ENCODE results near the gene PDXP.

The PDXP gene

DNA sequence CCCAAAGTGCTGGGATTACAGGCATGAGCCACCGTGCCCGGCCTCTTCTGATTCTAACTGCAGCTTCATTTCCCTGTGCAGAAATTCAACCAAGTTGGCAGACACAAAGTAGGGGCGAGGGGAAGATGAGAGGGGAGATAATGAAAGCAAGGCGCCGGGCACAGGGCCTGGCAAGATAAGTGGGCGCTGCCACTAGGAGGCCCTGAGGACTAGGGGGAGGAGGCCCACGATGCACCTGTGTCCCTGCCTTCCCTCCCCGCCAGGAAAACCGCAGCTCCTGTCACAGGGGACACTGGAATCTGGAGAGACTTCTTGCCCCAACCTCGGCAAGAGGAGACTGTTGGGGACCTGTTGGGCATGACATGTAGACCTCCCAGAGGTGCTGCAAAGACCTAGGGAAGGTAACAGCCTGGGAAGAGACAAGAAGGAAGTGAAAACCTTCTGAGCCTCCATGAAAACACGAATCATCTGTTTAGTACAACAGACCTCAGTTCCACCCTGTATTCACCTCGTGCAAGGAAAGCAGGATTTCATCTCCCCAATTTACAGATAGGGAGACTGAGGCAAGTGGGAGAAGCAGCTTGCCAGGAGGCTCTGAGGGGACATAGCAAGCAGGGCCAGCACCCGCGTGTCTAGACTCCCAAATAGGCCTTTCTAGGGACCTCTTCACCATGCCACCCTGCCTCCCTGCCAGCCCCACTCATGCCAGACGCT, 13.8 kb downstream of the PDXP start:
- FAIRE-seq (peak; percentile 47), DNase-seq (ENCODE audit: insufficient read length, low spot score) (no peak)

DNA sequence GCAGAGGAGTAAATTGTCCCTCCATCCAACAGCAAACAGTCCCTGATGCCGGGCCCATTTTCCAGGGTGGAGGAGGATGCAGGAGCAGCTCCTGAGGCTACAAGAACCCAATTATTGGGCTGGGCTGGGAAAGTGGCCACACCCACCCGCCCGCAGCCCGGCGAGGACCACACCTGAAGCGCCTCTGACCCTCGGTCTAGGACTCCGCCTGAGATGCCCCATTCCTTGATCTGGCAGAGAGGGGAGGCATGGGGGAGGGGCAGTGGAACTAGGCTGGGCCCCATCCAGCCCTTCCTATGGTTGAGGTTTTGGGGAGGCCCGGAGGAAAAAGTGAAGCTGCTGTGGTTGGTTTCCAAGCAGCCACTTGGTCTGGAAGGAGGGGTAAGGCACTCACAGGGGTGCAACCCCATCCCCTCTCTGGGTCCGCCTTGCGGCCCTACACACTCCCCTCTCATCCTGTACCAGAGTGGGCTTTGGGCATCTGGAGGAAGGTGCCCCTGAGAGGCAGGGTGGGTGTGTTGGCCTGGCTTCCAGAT, 14.5 kb downstream of the PDXP start:
- no peak for FAIRE-seq

DNA sequence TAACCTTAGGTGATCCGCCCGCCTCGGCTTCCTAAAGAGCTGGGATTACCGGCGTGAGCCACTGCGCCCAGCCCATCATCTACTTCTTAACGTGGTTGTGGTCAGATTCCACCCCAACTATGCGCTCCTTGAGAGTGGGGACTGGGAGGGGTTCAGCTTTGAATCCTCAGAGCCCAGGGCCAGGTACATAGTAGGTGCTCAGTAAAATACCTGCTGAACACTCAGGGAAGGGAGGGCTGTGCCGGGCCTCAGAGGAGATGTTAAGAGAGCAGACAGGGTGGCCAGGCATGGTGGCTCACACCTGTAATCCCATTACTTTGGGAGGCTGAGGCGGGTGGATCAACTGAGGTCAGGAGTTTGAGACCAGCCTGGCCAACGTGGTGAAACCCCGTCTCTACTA, 15.7 kb downstream of the PDXP start:
- FAIRE-seq = no peak

More for the DNA sequence above, 14.5 kb downstream of the PDXP start:
- DNase-seq (ENCODE audit: insufficient read length, low spot score) = no peak

DNA sequence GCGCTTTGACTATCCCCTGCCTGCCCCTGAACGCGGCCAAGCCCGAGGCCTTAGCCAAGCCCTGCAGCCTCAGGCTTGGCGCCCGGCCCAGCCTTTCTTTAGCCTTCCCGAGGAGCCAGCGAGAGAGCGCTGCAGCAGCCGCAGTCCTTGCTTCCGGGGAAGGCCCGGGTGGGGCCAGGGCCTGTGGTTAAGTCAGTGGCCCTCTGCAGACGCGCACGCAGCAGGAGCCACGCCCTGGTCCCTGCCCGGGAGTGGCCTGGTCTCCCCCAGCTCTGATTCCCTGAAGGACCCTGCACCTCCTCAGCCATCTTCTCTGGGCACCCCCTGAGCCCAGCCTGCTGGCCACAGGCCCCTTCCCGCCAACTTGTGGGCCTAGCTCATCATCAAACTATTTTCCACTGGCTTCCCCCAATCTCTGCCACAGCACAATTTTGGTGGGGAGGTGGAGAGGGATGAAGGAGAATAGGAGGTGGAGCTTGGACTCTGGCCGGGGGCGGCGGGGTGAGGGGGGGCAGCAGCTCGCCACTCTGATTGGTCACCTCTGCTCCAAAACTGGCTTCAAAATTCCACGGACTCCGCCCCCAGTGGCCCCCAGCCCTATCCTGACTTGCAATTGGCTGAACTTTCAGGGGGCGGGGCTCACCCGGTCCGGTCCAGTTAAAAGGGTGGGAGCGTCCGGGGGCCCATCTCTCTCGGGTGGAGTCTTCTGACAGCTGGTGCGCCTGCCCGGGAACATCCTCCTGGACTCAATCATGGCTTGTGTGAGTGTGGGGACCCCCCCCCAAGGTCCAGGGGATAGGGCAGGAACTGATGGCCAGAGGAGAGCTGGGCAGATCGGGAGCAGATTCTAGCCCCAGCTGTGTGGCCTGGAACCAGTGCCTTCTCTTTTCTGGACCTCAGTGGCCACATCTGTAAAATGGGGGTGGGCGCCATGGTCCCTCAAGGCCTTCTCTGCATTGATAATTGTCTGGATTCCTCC, 16.7 kb downstream of the PDXP start, which contains the start of gene LGALS1:
Gene LGALS1, plus strand, starts transcription at position 686 of the 979 bp plus-strand sequence. Its CDS starts 67 bp downstream, at position 753.
- DNase-seq (ENCODE audit: insufficient read length, low spot score) (peak; percentile 80), FAIRE-seq (peak; percentile 93)

More for the DNA sequence above, 15.7 kb downstream of the PDXP start:
- no peak for DNase-seq (ENCODE audit: insufficient read length, low spot score)

DNA sequence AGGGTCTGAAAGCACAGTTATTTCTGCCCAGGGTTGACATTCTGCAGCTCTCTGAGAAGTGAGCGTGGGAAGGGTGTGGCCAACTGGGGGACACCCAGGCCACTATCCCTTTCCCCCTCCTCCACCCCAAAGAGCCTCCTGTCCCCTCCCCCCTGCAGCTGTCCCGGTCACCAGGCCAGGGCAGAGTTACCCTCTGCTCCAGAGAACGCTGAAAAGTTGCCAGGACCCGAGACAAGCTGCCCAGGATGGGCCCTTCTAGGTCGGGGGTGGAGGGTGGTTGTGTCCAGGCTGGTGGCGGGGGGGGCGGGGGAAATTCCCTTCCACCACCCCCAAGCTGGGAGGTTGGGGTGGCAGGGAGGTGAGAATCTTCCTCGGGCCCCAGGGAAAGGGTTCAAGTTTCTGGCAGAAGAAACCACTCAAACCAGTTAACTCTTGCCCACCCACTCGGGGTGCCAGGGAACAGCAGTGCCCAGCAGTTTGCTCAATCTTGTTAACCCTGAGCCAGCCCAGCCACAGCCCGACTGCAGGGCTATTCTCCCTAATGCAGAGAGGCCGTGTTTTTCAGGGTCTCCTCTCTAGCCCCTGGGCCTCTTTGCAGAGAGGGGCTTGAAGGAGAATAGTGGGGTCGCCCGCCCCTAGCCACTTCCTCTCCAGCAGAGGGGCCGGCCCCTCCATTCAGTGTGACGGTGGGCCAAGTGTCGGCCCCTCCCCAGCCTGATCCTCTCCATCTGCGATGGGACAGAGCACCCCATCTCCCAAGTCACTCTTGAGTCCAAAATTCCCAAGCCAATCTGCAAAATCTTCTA, 17.6 kb downstream of the PDXP start:
- FAIRE-seq (no peak), DNase-seq (ENCODE audit: insufficient read length, low spot score) (no peak)

DNA sequence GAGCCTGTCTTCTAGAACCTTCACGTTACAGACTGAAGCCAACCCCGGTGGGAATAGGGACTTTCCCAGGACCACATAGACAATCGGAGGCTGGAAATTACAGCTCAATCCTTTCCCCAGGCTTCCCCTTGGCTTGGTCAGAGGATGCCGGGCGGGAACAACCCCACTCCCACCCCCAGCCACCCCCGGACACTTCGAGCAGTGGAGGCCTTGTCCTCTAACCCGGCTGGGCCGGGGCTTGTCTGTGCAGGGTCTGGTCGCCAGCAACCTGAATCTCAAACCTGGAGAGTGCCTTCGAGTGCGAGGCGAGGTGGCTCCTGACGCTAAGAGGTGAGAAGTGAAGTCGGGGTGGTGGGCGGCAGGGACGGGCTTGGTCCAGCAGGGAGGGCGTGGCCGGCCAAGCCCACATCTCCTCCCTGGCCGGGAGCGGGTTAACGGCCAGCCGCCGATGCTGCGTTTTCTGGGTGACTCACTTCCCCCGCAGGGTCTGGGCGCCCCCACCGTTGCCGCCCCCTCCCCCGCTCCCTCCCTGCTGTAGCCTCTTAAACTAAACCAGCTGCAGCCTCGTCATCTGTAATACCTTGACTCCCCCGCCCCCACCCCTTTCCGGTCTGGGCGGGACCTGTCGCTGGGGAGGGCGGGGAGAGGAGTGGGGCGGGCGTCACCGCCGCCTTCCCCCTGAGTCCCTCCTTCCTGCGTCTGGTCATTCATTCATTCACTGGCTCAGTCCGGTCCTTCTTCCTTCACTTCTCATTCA, 18.4 kb downstream of the PDXP start:
- peak; percentile 93 for FAIRE-seq
- peak; percentile 69 for DNase-seq (ENCODE audit: insufficient read length, low spot score)

DNA sequence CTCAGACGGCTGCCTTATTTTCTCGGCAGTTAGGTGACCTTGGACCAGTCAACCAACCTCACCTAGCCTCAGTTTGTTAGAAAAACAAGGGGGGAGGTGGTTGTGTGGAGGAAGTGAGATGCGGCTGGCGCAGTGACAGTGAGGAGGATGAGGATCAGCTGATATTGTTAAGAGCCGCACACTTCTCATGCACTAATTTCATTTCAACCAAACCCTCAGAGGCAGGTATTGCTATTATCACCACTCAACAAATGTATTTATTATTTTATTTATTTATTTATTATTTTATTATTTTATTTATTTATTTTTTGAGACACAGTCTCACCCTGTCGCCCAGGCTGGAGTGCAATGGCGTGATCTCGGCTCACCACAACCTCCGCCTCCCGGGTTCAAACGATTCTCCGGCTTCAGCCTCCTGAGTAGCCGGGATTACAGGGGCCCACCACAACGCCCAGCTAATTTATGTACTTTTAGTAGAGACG, 19.0 kb downstream of the PDXP start:
- DNase-seq (ENCODE audit: insufficient read length, low spot score) (no peak), FAIRE-seq (no peak)

DNA sequence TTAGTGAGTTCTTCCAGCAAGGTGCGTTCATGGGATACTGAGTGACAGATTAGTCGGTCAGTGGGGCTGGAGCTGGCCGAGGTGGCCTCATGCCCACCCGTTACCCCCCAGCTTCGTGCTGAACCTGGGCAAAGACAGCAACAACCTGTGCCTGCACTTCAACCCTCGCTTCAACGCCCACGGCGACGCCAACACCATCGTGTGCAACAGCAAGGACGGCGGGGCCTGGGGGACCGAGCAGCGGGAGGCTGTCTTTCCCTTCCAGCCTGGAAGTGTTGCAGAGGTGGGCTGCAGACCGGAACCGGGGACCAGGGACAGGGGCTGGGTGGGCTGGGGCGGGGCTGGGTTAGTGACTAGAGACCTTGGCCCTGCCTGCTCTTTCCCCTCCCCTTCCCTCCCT, 19.8 kb downstream of the PDXP start:
- DNase-seq (ENCODE audit: insufficient read length, low spot score) (no peak), FAIRE-seq (no peak)

DNA sequence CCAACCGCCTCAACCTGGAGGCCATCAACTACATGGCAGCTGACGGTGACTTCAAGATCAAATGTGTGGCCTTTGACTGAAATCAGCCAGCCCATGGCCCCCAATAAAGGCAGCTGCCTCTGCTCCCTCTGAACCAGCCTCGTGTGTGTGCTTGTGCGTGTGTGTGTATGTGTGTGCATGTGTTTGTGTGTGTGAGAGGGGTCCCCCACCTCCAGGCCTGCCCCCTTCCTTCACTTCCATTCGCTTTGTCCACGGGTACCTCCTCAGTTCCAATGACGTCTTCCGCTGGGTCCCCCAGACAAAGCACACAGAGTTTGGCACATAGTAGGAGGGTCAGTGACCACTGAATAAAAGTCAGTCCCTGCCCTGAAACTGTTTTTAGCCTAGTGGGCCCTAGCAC, 21.1 kb downstream of the PDXP start:
- FAIRE-seq (no peak), DNase-seq (ENCODE audit: insufficient read length, low spot score) (no peak)

DNA sequence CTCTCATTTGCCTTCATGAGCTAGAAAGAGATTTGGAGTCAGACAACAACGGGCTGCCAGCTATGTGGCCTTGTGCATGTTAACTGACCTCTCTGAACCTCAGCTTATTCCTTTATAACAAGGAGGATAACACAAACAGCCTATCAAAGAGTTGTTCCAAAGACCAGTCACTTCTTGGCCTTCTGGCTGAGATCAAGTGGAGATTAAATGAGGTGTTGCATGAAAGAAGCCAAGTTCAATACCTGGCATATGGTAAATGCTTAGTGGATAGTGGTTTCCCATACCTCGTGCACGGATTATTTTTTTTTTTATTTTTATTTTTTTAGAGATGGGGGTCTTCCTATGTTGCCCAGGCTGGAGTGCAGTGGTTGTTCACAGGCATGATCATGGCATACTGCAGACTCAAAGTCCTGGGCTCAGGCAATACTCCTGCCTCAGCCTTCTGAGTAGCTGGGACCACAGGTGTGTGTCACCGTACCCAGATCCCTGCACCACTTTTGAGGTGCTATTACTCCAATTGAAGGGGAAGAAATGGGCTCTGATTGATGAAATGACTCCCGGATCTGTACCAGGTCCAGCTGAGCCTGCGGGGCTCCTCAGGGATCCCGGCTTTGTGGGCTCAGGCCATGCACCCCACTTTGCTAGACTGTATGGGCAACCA, 21.8 kb downstream of the PDXP start:
- FAIRE-seq = no peak

DNA sequence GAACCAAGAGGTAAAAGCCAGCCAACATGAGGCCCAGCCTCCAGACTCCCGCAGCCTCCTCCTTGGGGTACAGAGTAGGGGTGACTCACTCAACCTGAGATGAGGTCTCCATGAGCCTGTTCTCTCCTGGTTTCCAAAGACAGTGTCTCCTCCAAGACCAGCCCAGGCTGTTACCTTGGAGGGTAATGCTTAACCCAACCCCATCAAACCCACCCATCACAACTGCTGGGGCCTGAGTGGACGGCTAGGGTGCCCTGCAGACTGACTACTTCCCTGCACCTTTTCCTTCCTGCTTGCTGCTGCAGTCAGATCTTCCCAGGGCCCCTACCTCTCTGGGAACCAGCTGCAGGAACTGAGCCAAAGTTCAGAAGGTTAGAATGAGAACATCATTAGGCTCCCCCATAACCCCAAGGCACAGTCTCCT, 22.5 kb downstream of the PDXP start:
- DNase-seq (ENCODE audit: insufficient read length, low spot score) (no peak), FAIRE-seq (no peak)

More for the DNA sequence above, 21.8 kb downstream of the PDXP start:
- DNase-seq (ENCODE audit: insufficient read length, low spot score) = no peak

DNA sequence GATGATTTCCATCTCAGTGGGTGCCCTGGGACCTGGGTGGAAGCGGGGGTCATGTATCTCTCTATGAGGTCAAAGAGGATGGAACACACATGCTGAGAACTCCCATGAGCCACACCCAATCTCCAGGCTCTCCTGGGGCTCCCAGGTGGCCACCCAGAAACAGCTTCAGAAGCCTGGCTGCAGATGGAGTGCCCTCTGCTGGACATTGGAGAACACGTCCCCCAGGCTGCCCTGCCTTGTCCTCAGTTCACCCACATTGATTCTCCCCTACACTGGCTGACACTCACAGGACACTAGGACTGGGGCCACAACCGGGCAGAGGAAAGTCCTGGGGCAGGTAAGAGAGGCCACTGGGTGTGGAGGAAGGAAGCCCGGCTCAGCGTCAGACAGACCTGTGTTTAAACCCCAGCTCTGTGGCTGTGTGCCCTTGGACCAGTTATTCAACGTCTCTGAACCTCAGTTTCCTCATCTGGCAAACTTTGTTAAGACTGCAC, 23.1 kb downstream of the PDXP start:
- DNase-seq (ENCODE audit: insufficient read length, low spot score) (peak; percentile 56), FAIRE-seq (peak; percentile 97)

DNA sequence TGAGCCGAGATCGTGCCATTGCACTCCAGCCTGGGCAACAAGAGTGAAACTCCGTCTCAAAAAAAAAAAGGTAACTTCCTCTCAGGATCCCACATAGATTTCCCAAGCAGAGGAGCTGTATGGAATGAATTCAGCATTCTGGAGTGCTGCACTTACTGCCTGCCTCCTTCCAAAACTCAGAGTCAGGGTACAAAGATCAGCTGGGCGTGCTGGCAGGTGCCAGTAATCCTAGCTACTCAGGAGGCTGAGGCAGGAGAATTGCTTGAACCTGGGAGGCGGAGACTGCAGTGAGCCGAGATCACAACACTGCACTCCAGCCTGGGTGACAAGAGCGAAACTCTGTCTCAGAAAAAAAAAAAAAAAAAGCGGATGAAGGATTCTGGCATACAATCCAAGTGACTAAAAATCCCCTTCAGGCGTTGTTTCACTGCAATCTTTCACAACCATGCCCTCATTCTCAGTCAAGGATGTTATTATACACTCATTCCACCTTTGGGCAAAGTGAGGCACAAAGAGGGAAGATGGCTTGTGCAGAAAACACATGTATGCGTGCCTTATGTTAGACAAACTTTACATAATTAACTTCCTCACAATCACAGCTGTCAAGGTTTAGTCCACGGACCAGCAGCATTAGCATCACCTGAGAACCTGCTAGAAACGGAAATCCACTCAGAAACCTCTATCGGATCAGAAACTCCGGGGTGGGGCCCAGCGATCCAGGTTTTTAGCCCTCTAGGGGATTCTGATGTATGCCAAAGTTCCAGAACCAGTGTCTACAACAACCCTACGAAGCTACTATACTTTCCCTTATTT, 26.5 kb downstream of the PDXP start:
- DNase-seq (ENCODE audit: insufficient read length, low spot score) (no peak), FAIRE-seq (no peak)

DNA sequence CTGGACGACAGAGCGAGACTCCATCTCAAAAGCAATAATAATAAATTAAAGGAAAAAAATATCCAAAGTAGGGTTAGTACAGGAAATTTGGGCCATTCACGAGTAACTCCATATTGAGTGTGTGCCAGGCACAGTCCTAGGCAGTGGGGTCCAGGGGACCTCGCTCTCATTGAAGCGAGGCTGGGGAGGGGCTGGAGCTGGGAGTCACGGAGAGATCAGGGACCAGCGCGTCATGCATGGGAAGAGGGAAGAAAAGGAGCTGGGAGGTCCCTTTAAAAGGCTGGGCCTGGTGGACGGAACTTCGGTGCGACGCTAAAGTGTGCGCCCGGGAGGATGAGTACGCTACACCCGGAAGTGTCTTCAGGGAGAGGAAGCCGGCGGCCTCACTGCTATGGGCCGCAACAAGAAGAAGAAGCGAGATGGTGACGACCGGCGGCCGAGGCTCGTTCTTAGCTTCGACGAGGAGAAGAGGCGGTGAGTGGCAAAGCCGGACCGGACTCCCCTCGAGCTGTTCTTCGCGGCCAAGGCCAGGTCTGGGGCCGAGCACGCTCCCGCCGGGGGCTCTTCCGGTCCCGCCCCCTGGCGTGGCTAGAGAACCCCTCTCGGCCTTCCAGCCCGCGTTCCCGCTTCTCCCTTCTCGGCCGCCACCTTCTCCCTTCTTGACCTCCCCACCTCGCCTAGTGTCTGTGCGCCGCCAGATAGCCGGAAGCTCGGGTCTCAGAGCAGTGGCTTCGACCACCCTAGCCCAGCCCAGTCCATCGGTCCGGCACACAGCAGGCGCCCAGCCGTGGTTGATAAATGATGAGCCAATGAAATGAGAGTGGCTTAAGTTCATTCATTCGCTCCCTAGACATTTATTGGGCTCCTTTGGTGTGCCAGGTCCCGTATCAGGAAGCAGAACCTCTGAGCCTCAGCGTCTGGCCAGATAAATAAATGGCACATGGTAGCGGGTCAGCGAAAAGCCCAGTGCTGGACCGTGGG, 27.8 kb downstream of the PDXP start, which contains the start of gene NOL12:
Gene NOL12, plus strand, starts transcription at position 342 of the 981 bp plus-strand sequence. Its CDS starts 50 bp downstream, at position 392.
- peak; percentile 92 for FAIRE-seq

DNA sequence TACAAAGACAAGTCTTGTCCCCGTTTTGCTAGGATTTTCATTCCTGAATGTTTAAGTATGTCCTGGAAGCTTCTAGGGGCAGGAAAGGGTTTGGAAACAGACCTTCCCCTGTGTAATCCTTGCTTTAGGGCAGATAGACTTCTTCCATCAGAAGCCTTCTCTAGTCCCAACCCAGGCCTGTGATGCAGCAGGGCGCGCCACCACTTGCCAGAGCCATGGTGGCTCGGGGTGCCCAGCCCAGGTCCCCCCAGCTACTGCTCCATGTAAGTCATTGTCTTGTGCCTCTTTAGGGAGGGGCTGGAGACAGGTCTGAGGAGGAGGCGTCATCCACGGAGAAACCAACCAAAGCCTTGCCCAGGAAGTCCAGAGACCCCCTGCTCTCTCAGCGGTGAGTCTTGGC, 31.9 kb downstream of the PDXP start:
- DNase-seq (ENCODE audit: insufficient read length, low spot score) (no peak), FAIRE-seq (no peak)

More for the DNA sequence above, 27.8 kb downstream of the PDXP start, which contains the start of gene NOL12:
- peak; percentile 80 for DNase-seq (ENCODE audit: insufficient read length, low spot score)

DNA sequence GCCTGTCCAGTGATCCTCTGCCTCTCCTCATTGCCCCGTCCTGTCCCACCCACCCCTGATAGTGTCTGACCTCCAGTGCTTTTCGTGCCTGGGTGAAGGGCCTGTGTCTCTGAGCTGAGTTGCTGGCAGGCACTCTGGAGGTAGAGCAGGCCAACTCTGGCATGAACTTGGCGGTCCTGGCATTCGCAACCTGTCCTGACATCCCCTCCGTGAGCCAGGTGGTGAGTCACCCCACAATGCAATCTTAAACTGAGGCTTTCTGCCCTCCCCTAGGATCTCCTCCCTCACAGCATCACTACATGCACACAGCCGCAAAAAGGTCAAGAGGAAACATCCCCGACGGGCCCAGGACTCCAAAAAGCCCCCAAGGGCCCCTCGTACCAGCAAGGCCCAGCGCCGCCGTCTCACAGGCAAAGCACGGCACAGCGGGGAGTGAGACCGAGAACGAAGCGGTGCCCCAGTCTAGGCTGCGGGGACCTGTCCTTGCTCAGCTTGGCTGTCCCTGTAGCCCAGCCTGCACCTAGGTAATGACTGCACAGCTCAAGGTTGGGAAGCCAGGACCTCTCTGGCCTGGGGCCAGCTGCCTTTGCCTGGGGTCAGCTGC, 32.5 kb downstream of the PDXP start:
- DNase-seq (ENCODE audit: insufficient read length, low spot score) (no peak), FAIRE-seq (no peak)

Data from GM19239 (cell line).